ENCODE results near the gene AGRP.

DNA sequence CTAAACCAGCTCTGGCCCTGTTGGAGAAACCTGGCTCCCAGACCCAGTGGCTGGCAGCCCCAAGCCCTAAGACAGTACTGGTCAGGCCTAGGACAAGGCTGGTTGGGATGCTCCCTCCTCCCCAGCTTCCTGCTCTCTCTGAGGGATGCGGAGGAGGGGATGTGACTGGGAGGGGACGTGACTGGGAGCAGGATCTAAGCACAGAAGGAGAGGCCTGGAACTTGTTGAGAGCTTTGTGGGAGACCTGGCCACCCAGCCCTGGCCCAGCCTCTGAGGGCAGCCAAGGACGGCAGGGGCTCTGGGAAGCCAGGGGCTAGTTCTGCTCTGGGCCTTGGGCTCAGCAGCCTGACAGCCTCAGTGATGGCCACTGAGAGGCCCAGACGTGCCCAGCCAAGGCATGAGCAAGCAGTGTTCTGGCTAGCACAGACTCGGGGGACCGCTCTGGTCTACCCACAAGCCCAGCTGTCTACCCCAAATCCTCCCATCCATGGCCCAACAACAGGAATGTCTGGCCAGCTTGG, 25.2 kb downstream of the AGRP start:
- TF ChIP-seq, protein P1, sequence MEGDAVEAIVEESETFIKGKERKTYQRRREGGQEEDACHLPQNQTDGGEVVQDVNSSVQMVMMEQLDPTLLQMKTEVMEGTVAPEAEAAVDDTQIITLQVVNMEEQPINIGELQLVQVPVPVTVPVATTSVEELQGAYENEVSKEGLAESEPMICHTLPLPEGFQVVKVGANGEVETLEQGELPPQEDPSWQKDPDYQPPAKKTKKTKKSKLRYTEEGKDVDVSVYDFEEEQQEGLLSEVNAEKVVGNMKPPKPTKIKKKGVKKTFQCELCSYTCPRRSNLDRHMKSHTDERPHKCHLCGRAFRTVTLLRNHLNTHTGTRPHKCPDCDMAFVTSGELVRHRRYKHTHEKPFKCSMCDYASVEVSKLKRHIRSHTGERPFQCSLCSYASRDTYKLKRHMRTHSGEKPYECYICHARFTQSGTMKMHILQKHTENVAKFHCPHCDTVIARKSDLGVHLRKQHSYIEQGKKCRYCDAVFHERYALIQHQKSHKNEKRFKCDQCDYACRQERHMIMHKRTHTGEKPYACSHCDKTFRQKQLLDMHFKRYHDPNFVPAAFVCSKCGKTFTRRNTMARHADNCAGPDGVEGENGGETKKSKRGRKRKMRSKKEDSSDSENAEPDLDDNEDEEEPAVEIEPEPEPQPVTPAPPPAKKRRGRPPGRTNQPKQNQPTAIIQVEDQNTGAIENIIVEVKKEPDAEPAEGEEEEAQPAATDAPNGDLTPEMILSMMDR (IDR thresholded peaks at IDR 0.05): no peak
- TF ChIP-seq, protein P2, sequence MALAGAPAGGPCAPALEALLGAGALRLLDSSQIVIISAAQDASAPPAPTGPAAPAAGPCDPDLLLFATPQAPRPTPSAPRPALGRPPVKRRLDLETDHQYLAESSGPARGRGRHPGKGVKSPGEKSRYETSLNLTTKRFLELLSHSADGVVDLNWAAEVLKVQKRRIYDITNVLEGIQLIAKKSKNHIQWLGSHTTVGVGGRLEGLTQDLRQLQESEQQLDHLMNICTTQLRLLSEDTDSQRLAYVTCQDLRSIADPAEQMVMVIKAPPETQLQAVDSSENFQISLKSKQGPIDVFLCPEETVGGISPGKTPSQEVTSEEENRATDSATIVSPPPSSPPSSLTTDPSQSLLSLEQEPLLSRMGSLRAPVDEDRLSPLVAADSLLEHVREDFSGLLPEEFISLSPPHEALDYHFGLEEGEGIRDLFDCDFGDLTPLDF (CRISPR knock-in tag; IDR thresholded peaks at IDR 0.05): no peak
- no peak for TF ChIP-seq JUN (CRISPR knock-in tag; IDR thresholded peaks at IDR 0.05)
- no peak for TF ChIP-seq ZNF219 (CRISPR knock-in tag; IDR thresholded peaks at IDR 0.05; ENCODE audit: borderline replicate concordance)
- no peak for TF ChIP-seq ESRRA (CRISPR knock-in tag; IDR thresholded peaks at IDR 0.05; ENCODE audit: borderline replicate concordance)
- TF ChIP-seq KAT7 (CRISPR knock-in tag; IDR thresholded peaks at IDR 0.05; ENCODE audit: borderline replicate concordance): no peak
- TF ChIP-seq, protein P3, sequence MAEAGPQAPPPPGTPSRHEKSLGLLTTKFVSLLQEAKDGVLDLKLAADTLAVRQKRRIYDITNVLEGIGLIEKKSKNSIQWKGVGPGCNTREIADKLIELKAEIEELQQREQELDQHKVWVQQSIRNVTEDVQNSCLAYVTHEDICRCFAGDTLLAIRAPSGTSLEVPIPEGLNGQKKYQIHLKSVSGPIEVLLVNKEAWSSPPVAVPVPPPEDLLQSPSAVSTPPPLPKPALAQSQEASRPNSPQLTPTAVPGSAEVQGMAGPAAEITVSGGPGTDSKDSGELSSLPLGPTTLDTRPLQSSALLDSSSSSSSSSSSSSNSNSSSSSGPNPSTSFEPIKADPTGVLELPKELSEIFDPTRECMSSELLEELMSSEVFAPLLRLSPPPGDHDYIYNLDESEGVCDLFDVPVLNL (CRISPR knock-in tag; IDR thresholded peaks at IDR 0.05; ENCODE audit: borderline replicate concordance, low read depth): no peak
- TF ChIP-seq, protein P4, sequence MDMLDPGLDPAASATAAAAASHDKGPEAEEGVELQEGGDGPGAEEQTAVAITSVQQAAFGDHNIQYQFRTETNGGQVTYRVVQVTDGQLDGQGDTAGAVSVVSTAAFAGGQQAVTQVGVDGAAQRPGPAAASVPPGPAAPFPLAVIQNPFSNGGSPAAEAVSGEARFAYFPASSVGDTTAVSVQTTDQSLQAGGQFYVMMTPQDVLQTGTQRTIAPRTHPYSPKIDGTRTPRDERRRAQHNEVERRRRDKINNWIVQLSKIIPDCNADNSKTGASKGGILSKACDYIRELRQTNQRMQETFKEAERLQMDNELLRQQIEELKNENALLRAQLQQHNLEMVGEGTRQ (CRISPR knock-in tag; IDR thresholded peaks at IDR 0.05): no peak
- TF ChIP-seq ZNF138 (CRISPR knock-in tag; conservative IDR thresholded peaks at IDR 0.05): no peak
